Endothelial cell (in vitro differentiated cells): ENCODE data around the gene AKR7A3. TPM values are rescaled to one million over a fixed set of nuclear protein-coding genes. Genes with fewer than 3 reads are reported as not detected.
"Not testable (repeated sequence)": the region's sequence is repeated elsewhere in the genome, so short reads cannot be mapped to it uniquely, and the experiment has no call there.

Source experiments
- DNase-seq: peaks from one replicate; pipeline ENCODE4 v3.0.0; 2021; ENCODE audit warnings: low spot score
- H3K27ac Mint-ChIP-seq: one replicate; pipeline ENCODE4 v1.8.0; 2021; ENCODE audit warnings: mixed read lengths, inconsistent platforms; ENCODE audit not compliant: unreplicated experiment
- H3K27me3 Mint-ChIP-seq: one replicate; pipeline ENCODE4 v1.8.0; 2021; ENCODE audit warnings: mild to moderate bottlenecking, moderate library complexity, mixed read lengths, inconsistent platforms; ENCODE audit not compliant: unreplicated experiment
- H3K36me3 Mint-ChIP-seq: one replicate; pipeline ENCODE4 v1.8.0; 2021; ENCODE audit warnings: mild to moderate bottlenecking, low read depth, mixed read lengths, inconsistent platforms; ENCODE audit not compliant: unreplicated experiment
- H3K4me1 Mint-ChIP-seq: one replicate; pipeline ENCODE4 v1.8.0; 2021; ENCODE audit warnings: mild to moderate bottlenecking, mixed read lengths, inconsistent platforms; ENCODE audit not compliant: unreplicated experiment
- H3K4me3 Mint-ChIP-seq: one replicate; pipeline ENCODE4 v1.8.0; 2021; ENCODE audit warnings: mild to moderate bottlenecking, mixed read lengths, inconsistent platforms; ENCODE audit not compliant: unreplicated experiment
- H3K9me3 Mint-ChIP-seq: one replicate; pipeline ENCODE4 v1.8.0; 2021; ENCODE audit warnings: mixed read lengths, inconsistent platforms; ENCODE audit not compliant: unreplicated experiment
- total RNA-seq: library from RNA; stranded (reverse); fragmentation: NEBNext Ultra II Directional; extraction: Animal tissue kit (Norgen Biotek cat#: 25700); gene quantifications from one replicate; pipeline ENCODE4 v1.2.1, GENCODE V29; 2021; ENCODE audit not compliant: unreplicated experiment
- TF ChIP-seq, protein P1 (sequence below): fragments of 200-600 bp; sonication (generic); IDR thresholded peaks from one replicate; pipeline ENCODE4 v1.5.0; 2021; ENCODE audit warnings: antibody characterized with exemption; ENCODE audit not compliant: unreplicated experiment

AKR7A3 gene
- total RNA-seq, 1 donor from 2014 or later: 1.1 TPM

DNA sequence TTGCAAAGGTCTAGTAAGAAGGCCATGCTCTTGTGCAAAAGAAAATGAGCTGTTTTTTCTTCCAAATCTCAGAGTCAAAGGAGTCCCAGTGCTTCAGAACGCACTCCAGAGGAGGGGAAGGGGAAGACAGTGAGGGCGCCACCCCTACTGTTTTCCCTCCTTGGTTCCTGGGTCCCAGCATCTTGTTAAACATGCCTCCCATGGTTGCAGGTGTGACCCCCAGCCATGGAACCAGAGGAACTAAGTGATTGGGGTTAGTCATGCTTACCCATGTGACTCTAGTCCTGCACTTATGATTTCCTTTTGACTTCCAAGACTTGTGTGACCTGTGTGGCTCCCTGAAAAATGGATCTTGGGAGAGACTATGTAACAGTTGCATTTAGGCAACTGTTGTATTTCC, 6.1 kb upstream of the AKR7A3 start:
- no peak for DNase-seq
- no peak overlapping the region for H3K27ac Mint-ChIP-seq
- H3K4me3 Mint-ChIP-seq: no peak overlapping the region
- H3K36me3 Mint-ChIP-seq: peaks cover 17% of the 10 kb centered on the region
- H3K4me1 Mint-ChIP-seq: no peaks in the 10 kb centered on the region
- H3K27me3 Mint-ChIP-seq: peaks cover 4% of the 10 kb centered on the region
- TF ChIP-seq, protein P1, sequence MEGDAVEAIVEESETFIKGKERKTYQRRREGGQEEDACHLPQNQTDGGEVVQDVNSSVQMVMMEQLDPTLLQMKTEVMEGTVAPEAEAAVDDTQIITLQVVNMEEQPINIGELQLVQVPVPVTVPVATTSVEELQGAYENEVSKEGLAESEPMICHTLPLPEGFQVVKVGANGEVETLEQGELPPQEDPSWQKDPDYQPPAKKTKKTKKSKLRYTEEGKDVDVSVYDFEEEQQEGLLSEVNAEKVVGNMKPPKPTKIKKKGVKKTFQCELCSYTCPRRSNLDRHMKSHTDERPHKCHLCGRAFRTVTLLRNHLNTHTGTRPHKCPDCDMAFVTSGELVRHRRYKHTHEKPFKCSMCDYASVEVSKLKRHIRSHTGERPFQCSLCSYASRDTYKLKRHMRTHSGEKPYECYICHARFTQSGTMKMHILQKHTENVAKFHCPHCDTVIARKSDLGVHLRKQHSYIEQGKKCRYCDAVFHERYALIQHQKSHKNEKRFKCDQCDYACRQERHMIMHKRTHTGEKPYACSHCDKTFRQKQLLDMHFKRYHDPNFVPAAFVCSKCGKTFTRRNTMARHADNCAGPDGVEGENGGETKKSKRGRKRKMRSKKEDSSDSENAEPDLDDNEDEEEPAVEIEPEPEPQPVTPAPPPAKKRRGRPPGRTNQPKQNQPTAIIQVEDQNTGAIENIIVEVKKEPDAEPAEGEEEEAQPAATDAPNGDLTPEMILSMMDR: no peak
- peaks cover 13% of the 10 kb centered on the region for H3K9me3 Mint-ChIP-seq

DNA sequence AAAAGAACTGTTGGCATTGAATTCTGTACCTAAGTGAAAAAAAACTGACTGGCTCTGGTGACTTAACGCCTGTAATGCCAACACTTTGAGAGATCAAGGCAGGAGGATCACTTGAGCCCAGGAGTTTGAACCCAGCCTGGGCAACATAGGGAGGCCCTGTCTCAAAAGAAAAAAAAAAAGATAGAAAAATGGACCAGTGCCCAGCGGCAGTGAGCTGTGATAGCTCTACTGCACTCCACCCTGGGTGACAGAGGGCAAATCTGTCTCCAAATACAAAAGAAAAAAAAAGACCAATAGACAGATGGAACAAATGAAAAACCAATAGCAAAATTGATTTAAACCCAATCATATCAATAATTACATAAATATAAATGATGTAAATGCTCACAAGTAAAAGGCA, 674 bp upstream of the AKR7A3 start:
- Mint-ChIP-seq H3K4me1 (no peaks in the 10 kb centered on the region), H3K36me3 (peaks cover 2% of the 10 kb centered on the region), H3K27me3 (peaks cover 14% of the 10 kb centered on the region), H3K4me3 (no peak overlapping the region), H3K9me3 (peaks cover 2% of the 10 kb centered on the region), H3K27ac (no peak overlapping the region)
- DNase-seq: no peak
- TF ChIP-seq, protein P1: no peak

DNA sequence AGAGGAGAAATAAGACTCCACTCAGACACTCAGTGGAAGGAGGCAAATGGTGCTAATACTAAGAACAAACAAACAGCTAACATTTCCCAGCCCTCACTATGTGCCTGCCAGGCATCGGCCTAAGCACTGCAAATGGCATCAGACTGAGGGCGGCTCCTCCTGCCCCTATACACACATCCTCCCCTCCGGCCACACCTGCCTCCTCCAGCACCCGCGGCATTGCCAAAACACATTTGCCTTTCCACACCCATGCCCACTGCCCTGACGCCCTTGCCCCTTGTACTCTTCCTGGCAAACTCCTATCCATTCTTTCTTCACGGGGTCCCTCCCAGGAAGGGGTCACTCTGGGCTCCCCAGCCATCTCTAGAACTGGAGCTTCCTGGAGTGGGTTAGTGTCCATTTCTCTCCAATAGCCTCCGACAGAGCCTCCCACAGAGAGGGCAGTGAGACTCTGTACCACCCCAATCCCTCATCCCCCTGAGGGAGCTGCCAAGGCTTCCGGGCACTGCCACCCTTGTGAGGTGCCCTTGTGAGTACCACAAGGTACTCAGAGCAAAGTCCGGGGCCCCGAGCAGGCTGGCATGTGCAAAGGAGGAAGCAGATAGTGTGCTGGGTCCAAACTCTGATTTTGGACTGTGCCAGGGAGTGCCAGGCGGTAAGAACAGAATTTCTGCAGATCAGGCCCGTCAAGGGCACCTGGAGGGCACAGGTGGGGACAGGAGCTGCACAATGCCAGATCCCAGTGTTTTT, 959 bp downstream of the AKR7A3 start:
- no peaks in the 10 kb centered on the region for H3K36me3 Mint-ChIP-seq
- H3K27ac Mint-ChIP-seq: no peak overlapping the region
- no peak overlapping the region for H3K4me3 Mint-ChIP-seq
- TF ChIP-seq, protein P1: no peak
- H3K4me1 Mint-ChIP-seq: no peaks in the 10 kb centered on the region
- H3K27me3 Mint-ChIP-seq: peaks cover 14% of the 10 kb centered on the region
- H3K9me3 Mint-ChIP-seq: no peaks in the 10 kb centered on the region
- no peak for DNase-seq

DNA sequence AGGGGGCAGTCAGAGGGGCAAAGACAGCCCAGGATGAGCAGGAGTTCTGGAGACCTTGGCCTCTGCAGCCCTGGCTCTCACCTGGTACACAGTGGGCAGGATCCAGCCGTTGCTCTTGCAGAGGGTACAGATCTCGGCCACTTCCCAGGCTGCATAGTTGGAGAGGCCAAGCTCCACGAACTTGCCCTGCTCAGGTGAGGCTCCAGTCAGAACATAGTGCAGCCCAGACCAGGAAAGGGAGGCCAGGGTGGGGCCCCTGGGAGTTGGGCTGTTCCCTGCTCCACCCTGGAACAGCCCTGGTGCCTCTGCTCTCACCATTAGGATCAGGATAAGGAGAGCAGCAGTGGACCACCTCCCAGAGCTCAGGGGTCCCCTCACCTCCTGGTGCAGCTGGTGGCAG, 2.8 kb downstream of the AKR7A3 start:
- H3K27me3 Mint-ChIP-seq: peaks cover 15% of the 10 kb centered on the region
- H3K4me3 Mint-ChIP-seq, H3K4me1 Mint-ChIP-seq, DNase-seq, H3K9me3 Mint-ChIP-seq, H3K27ac Mint-ChIP-seq, H3K36me3 Mint-ChIP-seq: not testable (repeated sequence)

DNA sequence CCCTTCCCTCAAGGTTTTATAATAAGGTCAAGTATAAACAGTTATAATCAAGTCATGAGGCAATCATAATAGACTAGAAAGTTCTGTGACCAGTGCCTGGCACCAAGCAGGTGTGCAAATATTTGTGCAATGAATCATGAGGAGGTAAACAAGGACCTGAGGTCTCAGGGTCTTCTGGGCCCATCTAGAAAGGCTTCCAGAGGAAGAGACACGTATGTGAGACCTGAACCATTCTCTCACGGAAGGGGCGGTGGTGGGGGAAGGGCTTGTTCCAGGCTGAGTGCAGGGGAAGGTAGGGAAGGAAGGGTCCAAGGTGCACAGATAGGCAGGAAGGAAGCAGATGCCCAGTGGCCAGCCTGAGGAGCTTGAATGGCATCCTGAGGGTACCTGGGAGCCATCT, 3.2 kb downstream of the AKR7A3 start:
- not testable (repeated sequence) for H3K4me3 Mint-ChIP-seq, H3K36me3 Mint-ChIP-seq, H3K4me1 Mint-ChIP-seq, H3K9me3 Mint-ChIP-seq, DNase-seq, H3K27ac Mint-ChIP-seq
- peaks cover 16% of the 10 kb centered on the region for H3K27me3 Mint-ChIP-seq

DNA sequence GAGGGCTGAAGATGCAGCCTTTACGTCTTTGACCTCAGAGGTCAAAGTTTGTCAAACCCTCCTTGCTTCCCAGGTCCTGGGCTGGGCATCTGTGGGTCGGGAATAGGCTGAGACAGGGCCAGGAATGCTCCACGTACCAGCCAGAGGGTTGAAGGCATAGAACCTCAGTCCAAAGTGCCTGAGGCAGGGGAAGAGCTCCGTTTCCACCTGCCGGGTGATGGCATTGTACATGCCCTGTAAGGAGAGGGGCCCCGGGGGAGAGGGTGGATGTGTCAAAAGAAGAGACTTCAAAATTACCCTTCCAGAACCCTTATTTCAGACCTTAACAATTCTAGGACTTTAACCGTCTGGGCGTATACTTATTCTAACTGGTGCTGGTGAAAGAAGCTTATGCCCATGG, 3.7 kb downstream of the AKR7A3 start:
- peaks cover 16% of the 10 kb centered on the region for H3K27me3 Mint-ChIP-seq
- no peak for DNase-seq
- no peaks in the 10 kb centered on the region for H3K4me1 Mint-ChIP-seq
- no peak overlapping the region for H3K4me3 Mint-ChIP-seq
- no peaks in the 10 kb centered on the region for H3K36me3 Mint-ChIP-seq
- H3K9me3 Mint-ChIP-seq: no peaks in the 10 kb centered on the region
- no peak overlapping the region for H3K27ac Mint-ChIP-seq
- TF ChIP-seq, protein P1: no peak
